NCI-H748 (cell line): ENCODE data around the gene TANK.
"Not testable (repeated sequence)": the region's sequence is repeated elsewhere in the genome, so short reads cannot be mapped to it uniquely, and the experiment has no call there.

Source experiments
- DNase-seq: peaks from one replicate; lab custom pipeline; 2025; ENCODE audit not compliant: unreplicated experiment; lab: John Stamatoyannopoulos, UW

The TANK gene

GRCh38 chr2:161132384-161132783 is 27.8 kb upstream of the TANK start:
- DNase-seq = not testable (repeated sequence)

GRCh38 chr2:161133366-161133765 is 26.9 kb upstream of the TANK start:
- DNase-seq = no peak

- DNase-seq = peak; percentile 66
Measured at GRCh38 chr2:161134547-161135518, 25.4 kb upstream of the TANK start.

GRCh38 chr2:161135951-161136593 is 24.2 kb upstream of the TANK start:
- no peak for DNase-seq

GRCh38 chr2:161136696-161137324 is 23.4 kb upstream of the TANK start:
- DNase-seq = no peak

GRCh38 chr2:161138429-161138828 is 21.8 kb upstream of the TANK start:
- no peak for DNase-seq

GRCh38 chr2:161139098-161139987 is 20.9 kb upstream of the TANK start:
- DNase-seq = no peak

GRCh38 chr2:161141033-161141432 is 19.2 kb upstream of the TANK start:
- DNase-seq = no peak

- no peak for DNase-seq
Measured at GRCh38 chr2:161146209-161146775, 13.9 kb upstream of the TANK start.

- no peak for DNase-seq
Measured at GRCh38 chr2:161146996-161147395, 13.2 kb upstream of the TANK start.

- no peak for DNase-seq
Measured at GRCh38 chr2:161147856-161148255, 12.4 kb upstream of the TANK start.

- DNase-seq = no peak
Measured at GRCh38 chr2:161150704-161151103, 9.5 kb upstream of the TANK start.

- DNase-seq = no peak
Measured at GRCh38 chr2:161152302-161152701, 7.9 kb upstream of the TANK start.

- DNase-seq = no peak
Measured at GRCh38 chr2:161158882-161159281, 1.3 kb upstream of the TANK start.

- DNase-seq = no peak
Measured at GRCh38 chr2:161159456-161160225, 587 bp upstream of the TANK start.

- DNase-seq = no peak
Measured at GRCh38 chr2:161161074-161161706, 962 bp downstream of the TANK start.

- no peak for DNase-seq
Measured at GRCh38 chr2:161163440-161163839, 3.2 kb downstream of the TANK start.

GRCh38 chr2:161164161-161164560 is 3.9 kb downstream of the TANK start:
- DNase-seq = no peak

- no peak for DNase-seq
Measured at GRCh38 chr2:161165266-161165665, 5.0 kb downstream of the TANK start.
